Fibroblast of upper back skin (primary cell): Measurements from ENCODE around the gene BOLL.
"Not testable (repeated sequence)": the region's sequence is repeated elsewhere in the genome, so short reads cannot be mapped to it uniquely, and the experiment has no call there.

Source experiments
- DNase-seq: peaks from one replicate; pipeline ENCODE4 v3.0.0-alpha.2; 2013

BOLL gene

DNA sequence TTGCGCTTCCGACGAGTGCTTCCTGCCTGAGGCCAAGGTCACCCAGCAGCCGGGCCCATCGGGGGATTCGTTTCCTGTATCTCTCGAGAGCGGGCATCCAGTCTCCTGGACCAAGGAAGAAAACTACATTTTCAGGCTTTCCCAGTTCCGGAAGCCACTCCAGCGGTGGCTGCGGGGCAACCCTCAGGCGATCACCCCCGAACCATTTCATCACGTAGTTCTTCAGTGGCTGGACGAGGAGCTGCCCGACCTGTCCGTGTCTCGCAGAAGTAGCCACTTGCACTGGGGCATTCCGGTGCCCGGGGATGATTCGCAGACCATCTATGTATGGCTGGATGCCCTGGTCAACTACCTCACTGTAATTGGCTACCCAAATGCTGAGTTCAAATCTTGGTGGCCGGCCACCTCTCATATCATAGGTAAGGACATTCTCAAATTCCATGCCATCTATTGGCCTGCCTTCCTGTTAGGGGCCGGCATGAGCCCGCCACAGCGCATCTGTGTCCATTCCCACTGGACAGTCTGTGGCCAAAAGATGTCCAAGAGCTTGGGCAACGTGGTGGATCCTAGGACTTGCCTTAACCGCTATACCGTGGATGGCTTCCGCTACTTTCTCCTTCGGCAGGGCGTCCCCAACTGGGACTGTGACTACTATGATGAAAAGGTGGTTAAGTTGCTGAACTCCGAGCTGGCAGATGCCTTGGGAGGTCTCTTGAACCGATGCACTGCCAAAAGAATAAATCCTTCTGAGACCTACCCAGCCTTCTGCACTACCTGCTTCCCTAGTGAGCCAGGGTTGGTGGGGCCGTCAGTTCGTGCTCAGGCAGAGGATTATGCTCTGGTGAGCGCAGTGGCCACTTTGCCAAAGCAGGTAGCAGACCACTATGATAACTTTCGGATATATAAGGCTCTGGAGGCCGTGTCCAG is 78.9 kb downstream of the BOLL start:
- peak; percentile 12 for DNase-seq

DNA sequence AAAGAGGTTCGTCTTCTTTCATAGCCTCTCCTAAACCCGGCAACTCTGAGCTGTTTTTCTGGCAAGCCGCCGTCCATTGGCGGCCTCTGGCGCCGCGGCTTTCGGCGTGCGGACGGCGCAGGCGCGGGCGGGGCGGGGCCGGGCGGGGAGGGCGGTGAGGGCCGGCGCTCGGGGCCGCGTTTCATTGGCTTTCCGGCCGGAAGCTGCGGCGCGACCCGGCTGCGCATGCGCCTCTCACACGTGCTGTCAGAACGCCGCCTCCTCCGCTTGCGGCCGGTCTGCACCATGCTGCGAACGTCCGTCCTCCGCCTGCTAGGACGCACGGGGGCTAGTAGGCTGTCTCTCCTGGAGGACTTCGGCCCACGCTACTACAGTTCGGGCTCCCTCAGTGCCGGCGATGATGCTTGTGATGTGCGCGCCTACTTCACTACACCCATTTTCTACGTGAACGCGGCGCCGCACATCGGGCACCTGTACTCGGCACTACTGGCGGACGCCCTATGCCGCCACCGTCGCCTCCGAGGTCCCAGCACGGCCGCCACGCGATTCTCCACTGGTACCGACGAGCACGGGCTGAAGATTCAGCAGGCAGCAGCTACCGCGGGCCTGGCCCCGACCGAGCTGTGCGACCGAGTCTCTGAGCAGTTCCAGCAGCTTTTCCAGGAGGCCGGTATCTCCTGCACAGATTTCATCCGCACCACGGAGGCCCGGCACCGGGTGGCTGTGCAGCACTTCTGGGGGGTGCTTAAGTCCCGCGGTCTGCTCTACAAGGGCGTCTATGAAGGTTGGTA is 79.8 kb downstream of the BOLL start, which contains the start of gene MARS2:
Gene MARS2, plus strand, starts transcription at position 249 of the 791 bp plus-strand sequence. Its CDS starts 37 bp downstream, at position 286.
- peak; percentile 92 for DNase-seq

DNA sequence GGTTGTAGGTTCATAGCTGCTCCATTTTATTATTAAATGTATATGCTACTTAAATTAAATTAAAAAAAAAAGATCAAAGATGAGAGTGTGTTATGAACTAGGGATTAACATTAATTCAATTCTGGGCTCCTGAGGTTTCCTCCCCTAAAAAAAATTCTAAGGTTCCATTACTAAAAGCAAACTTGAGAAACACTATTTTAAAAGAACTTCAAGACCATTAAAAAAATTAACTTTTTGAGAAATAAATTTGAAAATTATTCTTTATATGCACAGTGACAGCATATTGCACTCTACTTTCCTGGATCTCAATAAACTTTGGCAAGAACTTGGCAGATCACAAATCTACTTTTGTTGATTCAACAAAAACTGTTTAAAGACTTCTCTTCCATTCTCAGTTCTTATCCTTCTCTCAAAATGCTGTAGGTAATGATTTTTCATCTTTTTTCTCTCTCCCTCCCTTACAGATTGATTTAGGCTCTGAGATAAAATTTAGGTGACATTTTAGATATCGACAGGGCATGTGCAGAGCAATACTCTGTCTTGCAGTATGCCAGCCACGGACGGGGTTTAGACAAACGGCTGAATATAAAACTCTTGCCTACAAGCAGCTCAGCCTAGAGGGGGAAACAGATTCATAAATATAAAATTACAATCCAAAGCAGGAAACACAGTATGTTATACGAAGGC is 80.5 kb downstream of the BOLL start:
- DNase-seq: no peak

DNA sequence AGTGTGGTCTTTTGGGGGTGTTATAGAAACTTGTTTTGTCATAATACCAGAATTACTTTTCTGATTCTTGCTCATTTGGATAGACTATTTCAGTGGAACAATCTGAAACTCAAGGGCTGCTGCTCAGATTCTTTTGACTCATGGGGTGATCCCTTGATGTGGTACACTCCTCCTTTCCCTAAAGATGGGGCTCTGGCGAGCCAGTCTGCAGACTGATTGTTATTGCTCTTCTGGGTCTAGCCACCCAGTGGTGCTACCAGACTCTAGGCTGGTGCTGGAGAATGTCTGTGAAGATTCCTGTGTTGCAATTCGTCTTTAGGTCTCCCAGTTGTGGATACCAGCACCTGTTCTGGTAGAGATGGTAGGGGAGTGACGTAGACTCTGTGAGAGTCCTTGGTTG is 84.2 kb downstream of the BOLL start:
- no peak for DNase-seq

DNA sequence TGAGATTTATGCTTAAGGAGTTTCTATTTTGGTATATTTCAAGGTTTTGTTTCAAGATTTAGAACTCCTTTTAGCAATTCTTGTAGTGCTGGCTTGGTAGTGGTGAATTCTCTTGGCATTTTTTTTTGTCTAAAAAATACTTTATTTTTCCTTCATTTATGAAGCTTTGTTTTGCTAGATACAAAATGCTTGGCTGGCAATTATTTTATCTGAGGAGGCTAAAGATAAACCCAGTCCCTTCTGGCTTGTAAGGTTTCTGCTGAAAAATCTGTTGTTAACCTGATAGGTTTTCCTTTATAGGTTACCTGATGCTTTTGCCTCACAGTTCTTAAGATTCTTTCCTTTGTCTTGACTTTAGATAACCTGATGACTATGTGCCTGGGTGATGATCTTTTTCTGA is 85.4 kb downstream of the BOLL start:
- not testable (repeated sequence) for DNase-seq

DNA sequence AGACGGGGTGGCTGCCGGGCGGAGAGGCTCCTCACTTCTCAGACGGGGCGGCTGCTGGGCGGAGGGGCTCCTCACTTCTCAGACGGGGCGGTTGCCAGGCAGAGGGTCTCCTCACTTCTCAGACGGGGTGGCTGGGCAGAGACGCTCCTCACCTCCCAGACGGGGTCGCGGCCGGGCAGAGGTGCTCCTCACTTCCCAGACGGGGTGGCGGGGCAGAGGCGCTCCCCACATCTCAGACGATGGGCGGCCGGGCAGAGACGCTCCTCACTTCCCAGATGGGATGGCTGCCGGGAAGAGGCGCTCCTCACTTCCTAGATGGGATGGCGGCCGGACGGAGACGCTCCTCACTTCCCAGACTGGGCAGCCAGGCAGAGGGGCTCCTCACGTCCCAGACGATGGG is 88.5 kb downstream of the BOLL start:
- not testable (repeated sequence) for DNase-seq

DNA sequence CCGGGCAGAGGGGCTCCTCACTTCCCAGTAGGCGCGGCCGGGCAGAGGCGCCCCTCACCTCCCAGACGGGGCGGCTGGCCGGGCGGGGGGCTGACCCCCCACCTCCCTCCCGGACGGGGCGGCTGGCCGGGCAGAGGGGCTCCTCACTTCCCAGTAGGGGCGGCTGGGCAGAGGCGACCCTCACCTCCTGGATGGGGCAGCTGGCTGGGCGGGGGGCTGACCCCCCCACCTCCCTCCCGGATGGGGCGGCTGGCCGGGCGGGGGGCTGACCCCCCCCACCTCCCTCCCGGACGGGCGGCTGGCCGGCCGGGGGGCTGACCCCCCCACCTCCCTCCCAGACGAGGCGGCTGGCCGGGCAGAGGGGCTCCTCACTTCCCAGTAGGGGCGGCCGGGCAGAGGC is 89.1 kb downstream of the BOLL start:
- not testable (repeated sequence) for DNase-seq

DNA sequence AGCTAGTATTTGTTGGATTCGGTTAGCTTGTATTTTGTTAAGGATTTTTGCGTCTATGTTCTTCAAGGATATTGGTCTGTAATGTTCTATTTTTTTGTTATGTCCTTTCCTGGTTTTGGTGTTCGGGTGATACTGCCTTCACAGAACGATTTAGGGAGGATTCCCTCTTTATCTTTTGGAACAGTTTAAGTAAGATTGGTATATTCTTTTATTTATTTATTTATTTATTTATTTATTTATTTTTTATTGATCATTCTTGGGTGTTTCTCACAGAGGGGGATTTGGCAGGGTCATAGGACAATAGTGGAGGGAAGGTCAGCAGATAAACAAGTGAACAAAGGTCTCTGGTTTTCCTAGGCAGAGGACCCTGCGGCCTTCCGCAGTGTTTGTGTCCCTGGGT is 89.9 kb downstream of the BOLL start:
- DNase-seq: not testable (repeated sequence)

DNA sequence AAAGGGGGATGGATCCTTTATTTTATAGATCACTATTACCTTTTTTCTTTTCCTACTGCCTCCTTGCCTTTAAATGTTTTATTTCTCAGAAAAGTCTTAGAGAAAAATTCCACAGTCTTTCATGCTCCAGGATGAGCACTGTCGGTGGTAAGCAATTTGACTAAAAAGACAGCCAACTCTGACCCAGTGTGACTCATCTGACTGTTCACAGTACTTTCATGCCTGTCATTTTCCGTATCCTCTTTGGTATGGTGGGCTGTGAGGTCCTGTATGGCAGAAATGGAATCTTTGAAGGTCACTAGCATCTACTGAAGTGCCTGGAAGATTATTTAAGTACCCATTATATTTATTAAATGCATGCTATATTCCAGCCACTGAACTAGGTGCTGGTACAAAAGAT is 107.6 kb downstream of the BOLL start:
- DNase-seq: peak; percentile 63

DNA sequence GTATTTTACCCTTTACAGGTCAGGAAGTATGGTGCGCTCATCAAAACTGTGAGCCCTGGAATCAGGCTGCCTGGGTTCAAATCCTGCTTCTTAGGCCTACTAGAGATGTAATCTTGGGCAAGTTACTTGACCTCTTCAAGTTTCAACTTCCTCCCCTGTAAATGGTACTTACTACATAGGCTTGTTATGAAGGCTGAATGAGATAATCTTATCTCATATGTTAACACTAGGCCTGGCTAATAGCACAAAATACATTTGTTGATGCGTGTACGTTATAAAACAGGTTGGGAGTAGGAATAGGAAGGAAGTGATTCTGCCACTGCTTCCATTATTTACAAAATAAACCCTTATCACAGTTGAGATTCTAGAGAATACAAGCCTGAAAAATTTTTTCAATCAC is 108.1 kb downstream of the BOLL start:
- no peak for DNase-seq
